GM23338 (cell line): ENCODE measurements around the gene SLC5A2. TPM values are rescaled to one million over a fixed set of nuclear protein-coding genes. Genes with fewer than 3 reads are reported as not detected.

ENCODE experiments used
- ATAC-seq: fragments of 200-7000 bp; cut with Tn5 transposase; 3 replicates; pipeline ENCODE4 v1.9.1; 2020
- DNase-seq: peaks from one replicate; pipeline ENCODE4 v3.0.0-alpha.2; 2015; ENCODE audit warnings: low spot score
- H2AFZ ChIP-seq: fragments of 200-600 bp; sonication (generic); 2 replicates; pipeline ENCODE4 v1.8.0; 2016; ENCODE audit warnings: antibody characterized with exemption, mild to moderate bottlenecking, moderate library complexity
- H3F3A ChIP-seq: fragments of 200-600 bp; sonication (generic); replicated peaks from 2 replicates; pipeline ENCODE4 v1.8.0; 2017; ENCODE audit warnings: antibody characterized with exemption, mixed run types, low read depth
- H3K27ac ChIP-seq: fragments of 200-600 bp; sonication (generic); 2 replicates; pipeline ENCODE4 v1.6.1; 2016; ENCODE audit warnings: low read depth
- H3K27me3 ChIP-seq: fragments of 200-600 bp; sonication (generic); 2 replicates; pipeline ENCODE4 v1.8.0; 2016; ENCODE audit warnings: mild to moderate bottlenecking, mixed run types, moderate library complexity; ENCODE audit not compliant: insufficient read depth
- H3K36me3 ChIP-seq: fragments of 200-600 bp; sonication (generic); 2 replicates; pipeline ENCODE4 v1.8.0; 2016; ENCODE audit warnings: mild to moderate bottlenecking; ENCODE audit not compliant: insufficient read depth
- H3K4me1 ChIP-seq: fragments of 200-600 bp; sonication (generic); 2 replicates; pipeline ENCODE4 v1.8.0; 2016; ENCODE audit warnings: mild to moderate bottlenecking, moderate library complexity; ENCODE audit not compliant: insufficient read depth
- H3K4me2 ChIP-seq: fragments of 200-600 bp; sonication (generic); 2 replicates; pipeline ENCODE4 v1.7.1; 2017; ENCODE audit warnings: mixed run types
- H3K4me3 ChIP-seq: fragments of 200-600 bp; sonication (generic); 2 replicates; pipeline ENCODE4 v1.6.1; 2016; ENCODE audit warnings: mixed run types
- H3K79me2 ChIP-seq: fragments of 200-600 bp; sonication (generic); replicated peaks from 2 replicates; pipeline ENCODE4 v1.8.0; 2017; ENCODE audit warnings: mild to moderate bottlenecking; ENCODE audit not compliant: insufficient read depth
- H3K9me2 ChIP-seq: fragments of 200-600 bp; sonication (generic); 2 replicates; pipeline ENCODE4 v1.8.0; 2017; ENCODE audit not compliant: insufficient read depth
- H4K20me1 ChIP-seq: fragments of 200-600 bp; sonication (generic); replicated peaks from 2 replicates; pipeline ENCODE4 v1.8.0; 2017; ENCODE audit warnings: mild to moderate bottlenecking; ENCODE audit not compliant: insufficient read depth
- H3K27ac Mint-ChIP-seq: 2 replicates; pipeline ENCODE4 v1.8.0; 2020; ENCODE audit warnings: inconsistent platforms, mild to moderate bottlenecking, moderate library complexity, mixed read lengths
- H3K27me3 Mint-ChIP-seq: 3 replicates; pipeline ENCODE4 v1.8.0; 2022; ENCODE audit warnings: low read depth, mild to moderate bottlenecking, moderate library complexity, mixed read lengths, inconsistent platforms; ENCODE audit not compliant: insufficient read depth, poor library complexity
- H3K36me3 Mint-ChIP-seq: 3 replicates; pipeline ENCODE4 v1.8.0; 2021; ENCODE audit warnings: low read depth, mild to moderate bottlenecking, inconsistent platforms, moderate library complexity, mixed read lengths
- H3K4me1 Mint-ChIP-seq: 3 replicates; pipeline ENCODE4 v1.8.0; 2020; ENCODE audit warnings: mild to moderate bottlenecking, inconsistent platforms, mixed read lengths
- H3K4me3 Mint-ChIP-seq: 3 replicates; pipeline ENCODE4 v1.8.0; 2021; ENCODE audit warnings: moderate library complexity, mild to moderate bottlenecking, inconsistent platforms, mixed read lengths
- H3K9me3 Mint-ChIP-seq: 3 replicates; pipeline ENCODE4 v1.8.0; 2020; ENCODE audit warnings: moderate library complexity, mild to moderate bottlenecking, inconsistent platforms, mixed read lengths
- CREB1 ChIP-seq: fragments of 250-450 bp; sonication (Bioruptor Pico); IDR thresholded peaks from 2 replicates; pipeline ENCODE4 v1.5.0; 2020; ENCODE audit warnings: low read depth, mild to moderate bottlenecking, moderate library complexity
- EZH2 ChIP-seq: fragments of 200-600 bp; sonication (generic); IDR thresholded peaks from one replicate; pipeline ENCODE4 v1.8.0; 2017; ENCODE audit warnings: antibody characterized with exemption, mild to moderate bottlenecking, low read depth; ENCODE audit not compliant: unreplicated experiment
- EZH2phosphoT487 ChIP-seq: fragments of 200-600 bp; sonication (generic); IDR thresholded peaks from one replicate; pipeline ENCODE4 v1.8.1; 2018; ENCODE audit warnings: antibody characterized with exemption; ENCODE audit not compliant: unreplicated experiment
- POLR2AphosphoS5 ChIP-seq: IDR thresholded peaks from 2 replicates; pipeline ENCODE4 v1.6.1; 2016; ENCODE audit warnings: antibody characterized with exemption, low read depth
- STAT1 ChIP-seq: IDR thresholded peaks from one replicate; pipeline ENCODE4 v1.6.1; 2016; ENCODE audit warnings: antibody characterized with exemption; ENCODE audit not compliant: unreplicated experiment
- ZNF114 ChIP-seq: fragments of 250-450 bp; sonication (Bioruptor Pico); IDR thresholded peaks from 2 replicates; pipeline ENCODE4 v1.5.0; 2020; ENCODE audit warnings: mild to moderate bottlenecking, moderate library complexity
- ZNF331 ChIP-seq: fragments of 250-450 bp; sonication (Bioruptor Pico); IDR thresholded peaks from 2 replicates; pipeline ENCODE4 v1.5.0; 2020; ENCODE audit warnings: low read depth, mild to moderate bottlenecking, moderate library complexity
- polyA plus RNA-seq: library from polyadenylated mRNA; unstranded; fragments of >200 nt; fragmentation: Nextera tagmentation; extraction: Ambion mirVana; gene quantifications from 2 replicates; pipeline ENCODE4 v1.2.1, GENCODE V29; 2016
- total RNA-seq: library from RNA; depleted of rRNA; stranded (reverse); fragments of >200 nt; shearing (Covaris generic); gene quantifications from 2 replicates; pipeline ENCODE4 v1.2.3, GENCODE V29; 2014
- TF ChIP-seq, protein P1 (sequence below): IDR thresholded peaks from one replicate; pipeline ENCODE4 v1.6.1; 2018; ENCODE audit warnings: antibody characterized with exemption; ENCODE audit not compliant: unreplicated experiment
- TF ChIP-seq, protein P2 (sequence below): IDR thresholded peaks from 2 replicates; pipeline ENCODE4 v1.6.1; 2016; ENCODE audit warnings: antibody characterized with exemption
- TF ChIP-seq, protein P3 (sequence below), 2 experiments: fragments of 200-600 bp in 1 of 2; sonication (generic) in 1 of 2; conservative IDR thresholded peaks; 2 replicates each; pipeline versions ENCODE4 v1.5.1 to v1.6.1; 2016 to 2017; ENCODE audit warnings: antibody characterized with exemption in 2 of 2, low read depth in 2 of 2, mild to moderate bottlenecking in 2 of 2, moderate library complexity in 1 of 2

Gene SLC5A2
- total and polyA plus RNA-seq, 2 experiments from 2014 or later = 0.76 to 3.6 TPM

DNA sequence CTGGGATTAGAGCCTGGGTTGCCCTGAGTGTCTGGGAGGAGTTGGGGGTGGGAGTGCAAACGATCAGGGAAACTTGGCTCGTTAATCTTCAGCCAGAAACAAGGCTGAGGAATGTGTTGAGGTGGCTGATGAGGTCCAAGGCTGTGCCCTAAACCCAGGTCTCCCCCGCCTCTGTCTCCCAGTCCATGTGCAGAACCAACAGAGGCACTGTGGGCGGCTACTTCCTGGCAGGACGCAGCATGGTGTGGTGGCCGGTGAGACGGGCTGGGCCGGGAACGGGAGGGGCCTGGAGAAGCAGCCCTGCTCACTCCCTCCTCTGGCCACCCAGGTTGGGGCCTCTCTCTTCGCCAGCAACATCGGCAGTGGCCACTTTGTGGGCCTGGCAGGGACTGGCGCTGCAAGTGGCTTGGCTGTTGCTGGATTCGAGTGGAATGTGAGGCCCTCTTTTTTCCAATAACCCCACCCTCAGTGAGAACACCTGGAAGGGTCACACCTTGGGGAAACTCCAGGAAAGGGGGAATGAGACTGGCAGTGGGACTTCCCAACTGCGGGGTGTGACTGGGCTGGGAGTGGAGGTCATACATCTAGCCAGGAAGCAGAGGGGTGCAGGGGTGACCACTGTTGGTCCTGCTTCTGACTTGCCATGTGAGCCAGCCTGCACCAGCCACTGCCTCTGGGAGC lies 1.7 kb downstream of the SLC5A2 start:
- Histone ChIP-seq H3K27me3 (peaks cover 77% of the 10 kb centered on the region), H3K27ac (no peak overlapping the region), H2AFZ (no peak overlapping the region), H3K4me2 (no peak overlapping the region), H4K20me1 (no peaks in the 10 kb centered on the region), H3F3A (no peaks in the 10 kb centered on the region), H3K9me2 (no peaks in the 10 kb centered on the region), H3K79me2 (no peaks in the 10 kb centered on the region), H3K4me1 (no peaks in the 10 kb centered on the region; the same call in 1 of the 2 replicates), H3K4me3 (no peak overlapping the region), H3K36me3 (no peaks in the 10 kb centered on the region)
- ATAC-seq = peak; percentile 15
- Mint-ChIP-seq H3K9me3 (no peaks in the 10 kb centered on the region), H3K4me1 (peaks cover 15% of the 10 kb centered on the region; the same call in 2 of the 3 replicates), H3K27me3 (peaks cover 61% of the 10 kb centered on the region), H3K4me3 (no peak overlapping the region; the same call in 2 of the 3 replicates), H3K27ac (no peak overlapping the region), H3K36me3 (peaks cover 3% of the 10 kb centered on the region; the same call in 2 of the 3 replicates)
- TF ChIP-seq EZH2 = no peak
- TF ChIP-seq, protein P1, sequence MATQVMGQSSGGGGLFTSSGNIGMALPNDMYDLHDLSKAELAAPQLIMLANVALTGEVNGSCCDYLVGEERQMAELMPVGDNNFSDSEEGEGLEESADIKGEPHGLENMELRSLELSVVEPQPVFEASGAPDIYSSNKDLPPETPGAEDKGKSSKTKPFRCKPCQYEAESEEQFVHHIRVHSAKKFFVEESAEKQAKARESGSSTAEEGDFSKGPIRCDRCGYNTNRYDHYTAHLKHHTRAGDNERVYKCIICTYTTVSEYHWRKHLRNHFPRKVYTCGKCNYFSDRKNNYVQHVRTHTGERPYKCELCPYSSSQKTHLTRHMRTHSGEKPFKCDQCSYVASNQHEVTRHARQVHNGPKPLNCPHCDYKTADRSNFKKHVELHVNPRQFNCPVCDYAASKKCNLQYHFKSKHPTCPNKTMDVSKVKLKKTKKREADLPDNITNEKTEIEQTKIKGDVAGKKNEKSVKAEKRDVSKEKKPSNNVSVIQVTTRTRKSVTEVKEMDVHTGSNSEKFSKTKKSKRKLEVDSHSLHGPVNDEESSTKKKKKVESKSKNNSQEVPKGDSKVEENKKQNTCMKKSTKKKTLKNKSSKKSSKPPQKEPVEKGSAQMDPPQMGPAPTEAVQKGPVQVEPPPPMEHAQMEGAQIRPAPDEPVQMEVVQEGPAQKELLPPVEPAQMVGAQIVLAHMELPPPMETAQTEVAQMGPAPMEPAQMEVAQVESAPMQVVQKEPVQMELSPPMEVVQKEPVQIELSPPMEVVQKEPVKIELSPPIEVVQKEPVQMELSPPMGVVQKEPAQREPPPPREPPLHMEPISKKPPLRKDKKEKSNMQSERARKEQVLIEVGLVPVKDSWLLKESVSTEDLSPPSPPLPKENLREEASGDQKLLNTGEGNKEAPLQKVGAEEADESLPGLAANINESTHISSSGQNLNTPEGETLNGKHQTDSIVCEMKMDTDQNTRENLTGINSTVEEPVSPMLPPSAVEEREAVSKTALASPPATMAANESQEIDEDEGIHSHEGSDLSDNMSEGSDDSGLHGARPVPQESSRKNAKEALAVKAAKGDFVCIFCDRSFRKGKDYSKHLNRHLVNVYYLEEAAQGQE = no peak
- TF ChIP-seq, protein P2, sequence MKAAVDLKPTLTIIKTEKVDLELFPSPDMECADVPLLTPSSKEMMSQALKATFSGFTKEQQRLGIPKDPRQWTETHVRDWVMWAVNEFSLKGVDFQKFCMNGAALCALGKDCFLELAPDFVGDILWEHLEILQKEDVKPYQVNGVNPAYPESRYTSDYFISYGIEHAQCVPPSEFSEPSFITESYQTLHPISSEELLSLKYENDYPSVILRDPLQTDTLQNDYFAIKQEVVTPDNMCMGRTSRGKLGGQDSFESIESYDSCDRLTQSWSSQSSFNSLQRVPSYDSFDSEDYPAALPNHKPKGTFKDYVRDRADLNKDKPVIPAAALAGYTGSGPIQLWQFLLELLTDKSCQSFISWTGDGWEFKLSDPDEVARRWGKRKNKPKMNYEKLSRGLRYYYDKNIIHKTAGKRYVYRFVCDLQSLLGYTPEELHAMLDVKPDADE = no peak
- TF ChIP-seq CREB1 = no peak
- TF ChIP-seq ZNF114 (CRISPR knock-in tag) = no peak
- TF ChIP-seq, protein P3, sequence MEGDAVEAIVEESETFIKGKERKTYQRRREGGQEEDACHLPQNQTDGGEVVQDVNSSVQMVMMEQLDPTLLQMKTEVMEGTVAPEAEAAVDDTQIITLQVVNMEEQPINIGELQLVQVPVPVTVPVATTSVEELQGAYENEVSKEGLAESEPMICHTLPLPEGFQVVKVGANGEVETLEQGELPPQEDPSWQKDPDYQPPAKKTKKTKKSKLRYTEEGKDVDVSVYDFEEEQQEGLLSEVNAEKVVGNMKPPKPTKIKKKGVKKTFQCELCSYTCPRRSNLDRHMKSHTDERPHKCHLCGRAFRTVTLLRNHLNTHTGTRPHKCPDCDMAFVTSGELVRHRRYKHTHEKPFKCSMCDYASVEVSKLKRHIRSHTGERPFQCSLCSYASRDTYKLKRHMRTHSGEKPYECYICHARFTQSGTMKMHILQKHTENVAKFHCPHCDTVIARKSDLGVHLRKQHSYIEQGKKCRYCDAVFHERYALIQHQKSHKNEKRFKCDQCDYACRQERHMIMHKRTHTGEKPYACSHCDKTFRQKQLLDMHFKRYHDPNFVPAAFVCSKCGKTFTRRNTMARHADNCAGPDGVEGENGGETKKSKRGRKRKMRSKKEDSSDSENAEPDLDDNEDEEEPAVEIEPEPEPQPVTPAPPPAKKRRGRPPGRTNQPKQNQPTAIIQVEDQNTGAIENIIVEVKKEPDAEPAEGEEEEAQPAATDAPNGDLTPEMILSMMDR (conservative IDR thresholded peaks at IDR 0.05; ENCODE audit: low read depth in 2 of 2) = 0 out of 4 replicates have a peak, but pooled peaks of 1 of the 2 experiments have one; percentile 5
- TF ChIP-seq STAT1 = no peak
- peak; percentile 65 for DNase-seq

DNA sequence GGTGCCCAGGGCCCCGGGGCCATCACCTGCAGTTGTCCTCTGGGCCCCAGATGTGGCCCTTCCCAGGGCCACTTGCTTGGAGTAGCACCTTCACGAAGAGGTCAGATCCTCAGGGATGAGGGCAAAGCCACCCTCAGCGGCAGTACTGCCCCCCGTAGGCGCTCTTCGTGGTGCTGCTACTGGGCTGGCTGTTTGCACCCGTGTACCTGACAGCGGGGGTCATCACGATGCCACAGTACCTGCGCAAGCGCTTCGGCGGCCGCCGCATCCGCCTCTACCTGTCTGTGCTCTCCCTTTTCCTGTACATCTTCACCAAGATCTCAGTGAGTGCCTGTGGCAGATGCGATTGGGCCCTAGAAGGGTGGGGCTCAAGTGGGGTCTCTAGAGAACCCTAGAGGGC lies 2.6 kb downstream of the SLC5A2 start:
- no peaks in the 10 kb centered on the region for H4K20me1 ChIP-seq
- no peaks in the 10 kb centered on the region for H3K79me2 ChIP-seq
- H3K4me1 Mint-ChIP-seq = peaks cover 17% of the 10 kb centered on the region; the same call in 2 of the 3 replicates
- DNase-seq (no peak), ATAC-seq (no peak)
- H2AFZ ChIP-seq = no peak overlapping the region
- H3F3A ChIP-seq = no peaks in the 10 kb centered on the region
- no peaks in the 10 kb centered on the region; the same call in 1 of the 2 replicates for H3K4me1 ChIP-seq
- H3K4me3 Mint-ChIP-seq = no peak overlapping the region; the same call in 2 of the 3 replicates
- peaks cover 80% of the 10 kb centered on the region for H3K27me3 ChIP-seq
- no peak overlapping the region for H3K27ac ChIP-seq
- no peaks in the 10 kb centered on the region for H3K9me3 Mint-ChIP-seq
- peaks cover 7% of the 10 kb centered on the region; the same call in 2 of the 3 replicates for H3K36me3 Mint-ChIP-seq
- H3K9me2 ChIP-seq = no peaks in the 10 kb centered on the region
- H3K4me2 ChIP-seq = no peak overlapping the region
- no peaks in the 10 kb centered on the region for H3K36me3 ChIP-seq
- peaks cover 58% of the 10 kb centered on the region for H3K27me3 Mint-ChIP-seq
- H3K27ac Mint-ChIP-seq = no peak overlapping the region
- H3K4me3 ChIP-seq = no peak overlapping the region
- TF ChIP-seq, protein P2 = no peak
- TF ChIP-seq EZH2phosphoT487 (no peak), CREB1 (no peak), STAT1 (no peak), ZNF331 (CRISPR knock-in tag) (no peak), POLR2AphosphoS5 (no peak)
- TF ChIP-seq, protein P1 = no peak
